ENCODE measurements around the gene ZMIZ1.

ZMIZ1 gene

GRCh38 chr10:79082631-79083596, 14.1 kb downstream of the ZMIZ1 start:
- DNase-seq: no peak

- DNase-seq: peak; percentile 55 to 83
Measured at GRCh38 chr10:79084012-79084971, 15.5 kb downstream of the ZMIZ1 start.

- DNase-seq: peak in 1 of 2 donors; percentile 56
Measured at GRCh38 chr10:79084972-79085597, 16.3 kb downstream of the ZMIZ1 start.

- no peak for DNase-seq
Measured at GRCh38 chr10:79086822-79087221, 18.1 kb downstream of the ZMIZ1 start.

- no peak for DNase-seq
Measured at GRCh38 chr10:79087721-79088120, 19.0 kb downstream of the ZMIZ1 start.

- DNase-seq: no peak
Measured at GRCh38 chr10:79088176-79088575, 19.4 kb downstream of the ZMIZ1 start.

GRCh38 chr10:79088613-79089355, 20.0 kb downstream of the ZMIZ1 start:
- DNase-seq: no peak

- DNase-seq: no peak
Measured at GRCh38 chr10:79089632-79090031, 20.9 kb downstream of the ZMIZ1 start.

- no peak for DNase-seq
Measured at GRCh38 chr10:79090134-79090803, 21.5 kb downstream of the ZMIZ1 start.

- DNase-seq: no peak
Measured at GRCh38 chr10:79092292-79092896, 23.6 kb downstream of the ZMIZ1 start.

GRCh38 chr10:79093658-79094411, 25.1 kb downstream of the ZMIZ1 start:
- peak in 1 of 2 donors; percentile 27 for DNase-seq

GRCh38 chr10:79094412-79095175, 25.8 kb downstream of the ZMIZ1 start:
- DNase-seq: no peak

GRCh38 chr10:79095316-79095715, 26.6 kb downstream of the ZMIZ1 start:
- DNase-seq: no peak

GRCh38 chr10:79096514-79096913, 27.7 kb downstream of the ZMIZ1 start:
- DNase-seq: no peak

- DNase-seq: no peak
Measured at GRCh38 chr10:79097021-79097872, 28.5 kb downstream of the ZMIZ1 start.

- no peak for DNase-seq
Measured at GRCh38 chr10:79098061-79098460, 29.3 kb downstream of the ZMIZ1 start.

GRCh38 chr10:79098596-79099015, 29.8 kb downstream of the ZMIZ1 start:
- peak in 1 of 2 donors; percentile 28 for DNase-seq

GRCh38 chr10:79099898-79100448, 31.2 kb downstream of the ZMIZ1 start:
- no peak for DNase-seq
